Measurements from ENCODE around the gene KRTAP9-2. TPM values are rescaled to one million over a fixed set of nuclear protein-coding genes. Genes with fewer than 3 reads are reported as not detected.
"Not testable (repeated sequence)": the region's sequence is repeated elsewhere in the genome, so short reads cannot be mapped to it uniquely, and the experiment has no call there.

Gene KRTAP9-2, protein sequence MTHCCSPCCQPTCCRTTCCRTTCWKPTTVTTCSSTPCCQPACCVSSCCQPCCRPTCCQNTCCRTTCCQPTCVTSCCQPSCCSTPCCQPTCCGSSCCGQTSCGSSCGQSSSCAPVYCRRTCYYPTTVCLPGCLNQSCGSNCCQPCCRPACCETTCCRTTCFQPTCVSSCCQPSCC
- not detected for total RNA-seq

GRCh38 chr17:41226598-41227095 lies at the start of gene KRTAP9-2:
Gene KRTAP9-2 (plus strand): TSS chr17:41226648. CDS start chr17:41226655, 7 bp downstream.
- not testable (repeated sequence) for H3K4me3 ChIP-seq (ENCODE audit: low read length); H3K27me3 ChIP-seq (ENCODE audit: insufficient read depth, low read length); H3K4me1 ChIP-seq (ENCODE audit: insufficient read depth, low read length); H3K9me3 ChIP-seq (ENCODE audit: low read depth, low read length)

DNA sequence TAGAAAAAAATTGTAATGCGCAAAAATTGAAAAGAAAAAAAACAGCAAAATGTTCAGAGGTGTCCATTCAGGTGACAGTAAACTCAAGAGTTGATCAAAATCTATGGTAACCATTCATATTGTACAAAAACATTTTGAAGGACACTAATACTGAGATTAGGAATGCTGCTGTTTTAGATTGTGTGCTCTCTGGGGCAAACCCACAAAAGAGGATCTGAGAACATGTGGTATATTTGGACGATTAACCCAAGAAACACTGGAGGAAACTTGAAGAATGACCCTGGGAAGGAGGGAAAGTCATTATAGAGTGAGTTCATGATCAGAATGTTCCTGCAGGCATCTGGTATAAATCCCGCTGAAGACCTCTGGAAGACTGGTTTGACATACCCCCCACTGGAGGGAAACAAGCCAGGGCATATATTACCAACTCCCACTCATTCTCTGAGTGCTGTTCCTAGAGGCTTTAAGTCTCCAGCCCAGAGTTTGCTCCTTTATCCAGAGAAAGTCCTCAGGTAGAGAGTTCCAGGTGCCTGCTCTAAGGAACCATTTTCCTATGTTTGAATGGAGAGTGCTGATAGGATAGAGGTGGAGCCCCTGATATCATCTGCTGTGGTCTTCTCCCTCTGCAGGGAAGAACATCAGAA lies 49.6 kb upstream of the KRTAP9-2 start:
- no peak overlapping the region for H3K4me3 ChIP-seq (ENCODE audit: low read length)

GRCh38 chr17:41177727-41178271 lies 48.6 kb upstream of the KRTAP9-2 start, which contains the start of gene KRTAP4-2:
Gene KRTAP4-2 (minus strand): TSS chr17:41178221. CDS start chr17:41178164, 57 bp downstream.
- Histone ChIP-seq H3K4me1 (ENCODE audit: insufficient read depth, low read length) (peaks cover 20% of the 10 kb centered on the region), H3K9me3 (ENCODE audit: low read depth, low read length) (no peaks in the 10 kb centered on the region), H3K4me3 (ENCODE audit: low read length) (no peak within 1 kb of the TSS), H3K27me3 (ENCODE audit: insufficient read depth, low read length) (no peaks in the 10 kb centered on the region)

More for the DNA sequence above, 49.6 kb upstream of the KRTAP9-2 start:
- Histone ChIP-seq H3K9me3 (ENCODE audit: low read depth, low read length) (no peaks in the 10 kb centered on the region), H3K4me1 (ENCODE audit: insufficient read depth, low read length) (peaks cover 20% of the 10 kb centered on the region), H3K27me3 (ENCODE audit: insufficient read depth, low read length) (no peaks in the 10 kb centered on the region)

- no peaks in the 10 kb centered on the region for H3K9me3 ChIP-seq (ENCODE audit: low read depth, low read length)
- H3K27me3 ChIP-seq (ENCODE audit: insufficient read depth, low read length): no peaks in the 10 kb centered on the region
- no peak overlapping the region for H3K4me3 ChIP-seq (ENCODE audit: low read length)
- peaks cover 20% of the 10 kb centered on the region for H3K4me1 ChIP-seq (ENCODE audit: insufficient read depth, low read length)
These were observed 48.1 kb upstream of the KRTAP9-2 start for GRCh38 chr17:41178341-41178740.

- H3K4me1 ChIP-seq (ENCODE audit: insufficient read depth, low read length): peaks cover 20% of the 10 kb centered on the region
- no peaks in the 10 kb centered on the region for H3K9me3 ChIP-seq (ENCODE audit: low read depth, low read length)
- no peaks in the 10 kb centered on the region for H3K27me3 ChIP-seq (ENCODE audit: insufficient read depth, low read length)
- no peak overlapping the region for H3K4me3 ChIP-seq (ENCODE audit: low read length)
These were observed 47.4 kb upstream of the KRTAP9-2 start for GRCh38 chr17:41178843-41179616.

- Histone ChIP-seq H3K27me3 (ENCODE audit: insufficient read depth, low read length) (peaks cover 3% of the 10 kb centered on the region), H3K4me3 (ENCODE audit: low read length) (no peak within 1 kb of the TSS), H3K9me3 (ENCODE audit: low read depth, low read length) (no peaks in the 10 kb centered on the region), H3K4me1 (ENCODE audit: insufficient read depth, low read length) (no peaks in the 10 kb centered on the region)
These were observed 41.9 kb upstream of the KRTAP9-2 start, which contains the start of gene KRTAP4-1 for GRCh38 chr17:41184480-41184961. Gene KRTAP4-1 (minus strand): TSS chr17:41184911. CDS start chr17:41184854, 57 bp downstream.

GRCh38 chr17:41185001-41185400 lies 41.4 kb upstream of the KRTAP9-2 start:
- Histone ChIP-seq H3K4me3 (ENCODE audit: low read length) (no peak overlapping the region), H3K9me3 (ENCODE audit: low read depth, low read length) (no peaks in the 10 kb centered on the region), H3K4me1 (ENCODE audit: insufficient read depth, low read length) (no peaks in the 10 kb centered on the region), H3K27me3 (ENCODE audit: insufficient read depth, low read length) (peaks cover 3% of the 10 kb centered on the region)

DNA sequence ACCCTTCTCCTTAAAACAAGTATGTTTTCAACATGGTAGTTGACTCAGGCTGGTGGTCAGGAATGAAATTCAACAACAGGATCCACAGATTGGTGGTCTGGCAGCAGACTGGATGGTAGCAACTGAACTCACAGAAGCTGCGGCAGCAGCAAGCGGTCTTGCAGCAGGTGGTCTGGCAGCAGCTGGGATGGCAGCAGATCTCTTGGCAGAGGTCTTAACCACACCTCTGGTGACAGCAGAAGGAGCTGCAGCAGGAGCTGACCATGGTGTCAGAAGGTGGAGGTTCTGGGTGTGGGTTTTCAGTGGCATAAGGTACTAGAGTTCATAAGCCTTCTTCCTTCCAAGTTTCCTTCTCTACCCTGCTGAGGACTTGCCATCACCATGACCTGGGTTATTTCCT lies 39.6 kb upstream of the KRTAP9-2 start:
- Histone ChIP-seq H3K4me3 (ENCODE audit: low read length) (no peak overlapping the region), H3K4me1 (ENCODE audit: insufficient read depth, low read length) (no peaks in the 10 kb centered on the region), H3K27me3 (ENCODE audit: insufficient read depth, low read length) (peaks cover 6% of the 10 kb centered on the region), H3K9me3 (ENCODE audit: low read depth, low read length) (no peaks in the 10 kb centered on the region)

DNA sequence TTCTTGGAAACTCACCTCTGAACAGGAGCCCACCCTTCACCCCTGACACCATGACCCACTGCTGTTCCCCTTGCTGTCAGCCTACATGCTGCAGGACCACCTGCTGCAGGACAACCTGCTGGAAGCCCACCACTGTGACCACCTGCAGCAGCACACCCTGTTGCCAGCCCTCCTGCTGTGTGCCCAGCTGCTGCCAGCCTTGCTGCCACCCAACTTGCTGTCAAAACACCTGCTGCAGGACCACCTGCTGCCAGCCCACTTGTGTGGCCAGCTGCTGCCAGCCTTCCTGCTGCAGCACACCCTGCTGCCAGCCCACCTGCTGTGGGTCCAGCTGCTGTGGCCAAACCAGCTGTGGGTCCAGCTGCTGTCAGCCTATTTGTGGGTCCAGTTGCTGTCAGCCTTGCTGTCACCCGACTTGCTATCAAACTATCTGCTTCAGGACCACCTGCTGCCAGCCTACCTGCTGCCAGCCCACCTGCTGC lies 36.6 kb upstream of the KRTAP9-2 start, which contains the start of gene KRTAP9-1:
Gene KRTAP9-1, plus strand, starts transcription at position 51 of the 482 bp plus-strand sequence. Its CDS starts 0 bp downstream, at position 51.
- H3K4me1 ChIP-seq (ENCODE audit: insufficient read depth, low read length); H3K4me3 ChIP-seq (ENCODE audit: low read length); H3K27me3 ChIP-seq (ENCODE audit: insufficient read depth, low read length); H3K9me3 ChIP-seq (ENCODE audit: low read depth, low read length): not testable (repeated sequence)

DNA sequence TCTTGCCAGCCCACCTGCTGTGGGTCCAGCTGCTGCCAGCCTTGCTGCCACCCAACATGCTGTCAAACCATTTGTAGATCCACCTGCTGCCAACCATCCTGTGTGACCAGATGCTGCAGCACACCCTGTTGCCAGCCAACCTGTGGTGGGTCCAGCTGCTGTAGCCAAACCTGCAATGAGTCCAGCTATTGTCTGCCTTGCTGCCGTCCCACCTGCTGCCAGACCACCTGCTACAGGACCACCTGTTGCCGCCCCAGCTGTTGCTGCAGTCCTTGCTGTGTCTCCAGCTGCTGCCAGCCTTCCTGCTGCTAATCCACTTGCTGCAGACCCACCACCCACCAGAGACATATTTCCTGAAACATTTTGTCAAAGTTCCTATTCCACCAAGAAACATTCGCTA lies 36.1 kb upstream of the KRTAP9-2 start:
- Histone ChIP-seq H3K4me1 (ENCODE audit: insufficient read depth, low read length) (no peaks in the 10 kb centered on the region), H3K9me3 (ENCODE audit: low read depth, low read length) (no peaks in the 10 kb centered on the region), H3K4me3 (ENCODE audit: low read length) (no peak overlapping the region), H3K27me3 (ENCODE audit: insufficient read depth, low read length) (peaks cover 6% of the 10 kb centered on the region)

- no peak overlapping the region for H3K4me3 ChIP-seq (ENCODE audit: low read length)
- H3K9me3 ChIP-seq (ENCODE audit: low read depth, low read length): no peaks in the 10 kb centered on the region
- H3K4me1 ChIP-seq (ENCODE audit: insufficient read depth, low read length): no peaks in the 10 kb centered on the region
- H3K27me3 ChIP-seq (ENCODE audit: insufficient read depth, low read length): peaks cover 2% of the 10 kb centered on the region
These were observed 30.4 kb upstream of the KRTAP9-2 start for GRCh38 chr17:41196068-41196467.

GRCh38 chr17:41199421-41200078 lies 26.9 kb upstream of the KRTAP9-2 start:
- Histone ChIP-seq H3K4me1 (ENCODE audit: insufficient read depth, low read length) (no peaks in the 10 kb centered on the region), H3K27me3 (ENCODE audit: insufficient read depth, low read length) (peaks cover 2% of the 10 kb centered on the region), H3K4me3 (ENCODE audit: low read length) (no peak overlapping the region), H3K9me3 (ENCODE audit: low read depth, low read length) (no peaks in the 10 kb centered on the region)

- Histone ChIP-seq H3K27me3 (ENCODE audit: insufficient read depth, low read length) (peaks cover 24% of the 10 kb centered on the region), H3K4me3 (ENCODE audit: low read length) (no peak overlapping the region), H3K9me3 (ENCODE audit: low read depth, low read length) (no peaks in the 10 kb centered on the region), H3K4me1 (ENCODE audit: insufficient read depth, low read length) (no peaks in the 10 kb centered on the region)
These were observed 14.5 kb upstream of the KRTAP9-2 start for GRCh38 chr17:41211845-41212466.

All from mononuclear cell (primary cell).